8988T (cell line): ENCODE data around the gene FAM89B.
"Not testable (repeated sequence)": the region's sequence is repeated elsewhere in the genome, so short reads cannot be mapped to it uniquely, and the experiment has no call there.

Experiments used
- DNase-seq: peaks from one replicate; pipeline ENCODE4 v3.0.0; 2011

The FAM89B gene

DNA sequence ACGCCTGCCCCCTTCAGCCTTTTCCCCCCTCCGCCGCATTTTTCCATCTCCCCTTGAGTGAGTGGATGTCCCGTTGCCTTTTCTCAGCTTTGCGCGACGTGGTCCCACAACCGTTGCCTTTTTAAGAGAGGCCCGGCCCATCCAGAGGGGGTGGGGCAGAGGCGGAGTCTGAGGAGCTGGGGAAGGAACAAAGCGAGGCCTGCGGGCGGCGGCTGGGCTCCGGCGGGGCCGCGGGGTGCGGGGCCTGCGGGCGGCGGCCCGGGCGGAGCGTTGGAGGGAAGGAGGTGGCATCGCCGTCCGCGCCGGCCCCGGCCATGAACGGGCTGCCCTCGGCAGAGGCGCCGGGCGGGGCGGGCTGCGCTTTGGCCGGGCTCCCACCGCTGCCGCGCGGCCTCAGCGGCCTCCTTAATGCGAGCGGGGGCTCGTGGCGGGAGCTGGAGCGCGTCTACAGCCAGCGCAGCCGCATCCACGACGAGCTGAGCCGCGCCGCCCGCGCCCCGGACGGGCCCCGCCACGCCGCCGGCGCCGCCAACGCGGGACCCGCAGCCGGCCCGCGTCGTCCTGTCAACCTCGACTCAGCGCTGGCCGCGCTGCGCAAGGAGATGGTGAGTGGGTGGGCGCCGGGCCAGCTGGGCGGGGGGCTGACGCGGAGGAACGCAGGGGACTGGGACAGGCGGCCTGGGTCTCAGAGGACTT is at the start of gene FAM89B:
TSS of gene FAM89B (plus strand) at position 183 of the 696 bp plus-strand sequence. CDS start at position 315, 132 bp downstream.
- DNase-seq, result peak; percentile 95

DNA sequence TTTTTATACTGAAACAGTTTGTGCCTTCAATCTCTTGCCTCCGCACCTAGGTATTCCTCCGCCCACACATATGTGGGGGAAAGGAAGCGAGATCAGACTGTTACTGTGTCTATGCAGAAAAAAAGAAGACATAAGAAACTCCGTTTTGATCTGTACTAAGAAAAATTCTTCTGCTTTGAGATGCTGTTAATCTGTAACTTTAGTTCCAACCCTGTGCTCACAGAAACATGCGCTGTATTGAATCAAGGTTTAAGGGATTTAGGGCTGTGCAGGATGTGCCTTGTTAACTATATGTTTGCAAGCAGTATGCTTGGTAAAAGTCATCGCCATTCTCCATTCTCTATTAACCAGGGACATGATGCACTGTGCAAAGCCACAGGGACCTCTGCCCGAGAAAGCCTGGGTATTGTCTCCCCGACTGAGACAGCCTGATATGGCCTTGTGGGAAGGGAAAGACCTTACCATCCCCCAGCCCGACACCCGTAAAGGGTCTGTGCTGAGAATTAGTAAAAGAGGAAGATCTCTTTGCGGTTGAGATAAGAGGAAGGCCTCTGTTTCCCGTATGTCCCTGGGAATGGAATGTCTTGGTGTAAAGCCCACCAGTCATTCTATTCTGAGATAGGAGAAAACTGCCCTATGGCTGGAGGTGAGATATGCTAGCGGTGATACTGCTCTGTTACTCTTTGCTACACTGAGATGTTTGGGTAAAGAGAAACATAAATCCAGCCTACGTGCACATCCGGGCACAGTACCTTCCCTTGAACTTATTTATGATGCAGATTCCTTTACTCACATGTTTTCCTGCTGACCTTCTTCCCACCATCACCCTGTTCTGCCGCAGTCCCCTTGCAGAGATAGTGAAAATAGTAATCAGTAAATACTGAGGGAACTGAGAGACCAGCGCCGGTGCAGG is 49.4 kb upstream of the FAM89B start:
- not testable (repeated sequence) for DNase-seq

GRCh38 chr11:65523631-65523968 is 48.7 kb upstream of the FAM89B start:
- DNase-seq, result not testable (repeated sequence)

- no peak for DNase-seq
Measured at GRCh38 chr11:65524014-65524740, 48.2 kb upstream of the FAM89B start.

- peak; percentile 87 for DNase-seq
Measured at GRCh38 chr11:65524741-65525545, 47.4 kb upstream of the FAM89B start, which contains the start of gene SCYL1. Gene SCYL1 (plus strand): TSS chr11:65525083. CDS start chr11:65525154, 71 bp downstream.

DNA sequence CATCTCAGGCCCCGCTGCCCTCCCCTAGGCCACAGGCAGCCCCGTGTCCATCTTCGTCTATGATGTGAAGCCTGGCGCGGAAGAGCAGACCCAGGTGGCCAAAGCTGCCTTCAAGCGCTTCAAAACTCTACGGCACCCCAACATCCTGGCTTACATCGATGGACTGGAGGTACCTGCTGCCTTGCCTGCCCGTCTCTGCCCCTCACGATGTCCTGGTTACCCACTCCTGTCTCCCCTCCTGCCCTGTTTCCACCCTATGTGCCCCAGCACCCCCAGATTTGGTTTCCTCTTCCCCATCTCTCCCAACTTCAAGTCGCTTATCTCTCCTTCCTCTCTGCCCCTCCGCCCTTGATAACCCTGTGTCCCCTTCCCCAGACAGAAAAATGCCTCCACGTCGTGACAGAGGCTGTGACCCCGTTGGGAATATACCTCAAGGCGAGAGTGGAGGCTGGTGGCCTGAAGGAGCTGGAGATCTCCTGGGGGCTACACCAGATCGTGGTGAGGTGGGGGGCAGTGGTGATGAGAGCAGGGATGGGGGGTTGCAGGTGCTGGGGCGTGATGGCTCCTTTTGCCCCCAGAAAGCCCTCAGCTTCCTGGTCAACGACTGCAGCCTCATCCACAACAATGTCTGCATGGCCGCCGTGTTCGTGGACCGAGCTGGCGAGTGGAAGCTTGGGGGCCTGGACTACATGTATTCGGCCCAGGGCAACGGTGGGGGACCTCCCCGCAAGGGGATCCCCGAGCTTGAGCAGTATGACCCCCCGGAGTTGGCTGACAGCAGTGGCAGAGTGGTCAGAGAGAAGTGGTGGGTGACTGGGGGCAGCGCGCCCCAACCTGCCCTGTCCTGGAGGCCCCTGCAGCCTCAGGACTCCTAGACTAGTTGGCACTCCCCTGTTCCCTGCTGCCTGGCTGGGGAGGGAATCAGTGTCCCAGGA is 46.5 kb upstream of the FAM89B start:
- DNase-seq, result no peak

GRCh38 chr11:65526744-65527143 is 45.6 kb upstream of the FAM89B start:
- DNase-seq, result no peak

- DNase-seq, result no peak
Measured at GRCh38 chr11:65528819-65529350, 43.5 kb upstream of the FAM89B start.

GRCh38 chr11:65529475-65530156 is 42.7 kb upstream of the FAM89B start:
- DNase-seq, result peak; percentile 16

DNA sequence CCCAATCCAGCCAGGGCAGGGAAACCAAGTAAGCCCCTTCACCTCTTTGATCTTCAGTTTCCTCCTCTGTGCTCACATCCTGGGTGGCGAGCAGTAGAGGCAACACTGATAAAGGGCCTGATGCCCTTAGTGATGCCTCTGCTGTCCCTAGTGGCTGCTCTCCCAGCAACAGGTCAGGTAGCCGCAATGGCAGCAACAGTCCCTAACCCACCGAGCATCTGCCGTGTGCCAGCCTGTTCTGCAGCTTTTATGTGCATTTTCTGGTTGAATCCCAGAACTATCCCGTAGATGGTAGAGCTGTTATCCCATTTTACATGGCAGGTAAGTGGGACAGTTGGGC is 42.2 kb upstream of the FAM89B start:
- DNase-seq, result peak; percentile 62

DNA sequence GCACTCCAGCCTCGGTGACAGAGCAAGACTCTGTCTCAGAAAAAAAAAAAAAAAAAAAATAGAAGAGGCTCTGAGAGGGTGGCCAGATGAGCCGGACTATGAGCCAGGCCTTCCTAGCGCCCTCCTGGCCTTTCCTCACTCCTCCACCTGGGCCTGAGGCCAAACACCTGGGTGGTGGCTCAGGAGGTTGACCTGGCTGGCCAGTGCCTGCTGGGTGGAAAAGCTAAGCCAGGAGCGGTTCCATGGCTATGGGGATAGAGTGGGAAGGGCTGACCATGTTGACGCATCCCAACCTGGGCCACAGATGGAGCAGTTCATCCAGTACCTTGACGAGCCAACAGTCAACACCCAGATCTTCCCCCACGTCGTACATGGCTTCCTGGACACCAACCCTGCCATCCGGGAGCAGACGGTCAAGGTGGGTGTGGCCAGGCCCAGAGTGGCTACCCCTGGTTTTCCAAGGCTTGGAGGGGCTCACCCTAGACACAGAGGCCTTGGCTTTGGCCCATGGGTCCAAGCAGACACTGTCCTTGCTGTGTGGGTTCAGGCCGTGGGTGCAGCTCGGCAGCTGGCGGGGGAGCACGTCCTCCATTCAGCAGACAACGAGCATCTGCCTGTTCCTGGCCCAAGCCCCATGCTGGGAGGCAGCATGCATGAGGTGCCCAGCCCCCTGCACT is 39.8 kb upstream of the FAM89B start:
- peak; percentile 20 for DNase-seq

GRCh38 chr11:65535102-65535501 is 37.2 kb upstream of the FAM89B start:
- DNase-seq, result peak; percentile 33

DNA sequence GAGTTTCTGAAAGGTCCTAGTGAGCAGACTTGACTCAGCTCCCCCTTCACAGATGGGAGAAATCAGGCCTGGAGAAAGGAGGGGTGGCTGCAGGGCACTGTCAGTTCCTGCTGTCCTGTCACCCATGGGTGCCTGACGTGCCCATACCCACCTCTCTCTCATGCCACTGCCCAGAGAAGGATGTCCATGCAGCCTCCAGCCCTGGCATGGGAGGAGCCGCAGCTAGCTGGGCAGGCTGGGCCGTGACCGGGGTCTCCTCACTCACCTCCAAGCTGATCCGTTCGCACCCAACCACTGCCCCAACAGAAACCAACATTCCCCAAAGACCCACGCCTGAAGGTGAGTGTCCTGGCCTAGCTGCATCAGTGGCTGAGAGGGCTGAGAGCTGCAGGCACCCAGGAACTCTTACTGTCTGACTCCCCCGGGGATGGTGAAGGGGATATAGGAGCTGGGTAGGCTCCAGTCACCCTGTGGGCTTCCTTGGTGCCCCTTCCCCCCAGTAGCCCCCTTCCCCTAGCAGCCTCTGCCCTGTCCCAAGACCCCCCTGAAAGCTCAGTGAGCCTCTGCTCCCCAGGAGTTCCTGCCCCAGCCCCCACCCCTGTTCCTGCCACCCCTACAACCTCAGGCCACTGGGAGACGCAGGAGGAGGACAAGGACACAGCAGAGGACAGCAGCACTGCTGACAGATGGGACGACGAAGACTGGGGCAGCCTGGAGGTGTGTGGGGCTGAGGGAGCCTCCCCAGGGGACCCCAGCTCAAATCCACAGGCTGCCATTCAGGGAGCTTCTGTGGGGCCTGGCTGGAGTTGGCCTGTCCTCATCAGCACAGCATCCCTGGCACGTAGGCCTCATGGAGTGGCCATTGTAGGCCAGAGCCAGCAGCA is 35.7 kb upstream of the FAM89B start:
- peak; percentile 54 for DNase-seq

DNA sequence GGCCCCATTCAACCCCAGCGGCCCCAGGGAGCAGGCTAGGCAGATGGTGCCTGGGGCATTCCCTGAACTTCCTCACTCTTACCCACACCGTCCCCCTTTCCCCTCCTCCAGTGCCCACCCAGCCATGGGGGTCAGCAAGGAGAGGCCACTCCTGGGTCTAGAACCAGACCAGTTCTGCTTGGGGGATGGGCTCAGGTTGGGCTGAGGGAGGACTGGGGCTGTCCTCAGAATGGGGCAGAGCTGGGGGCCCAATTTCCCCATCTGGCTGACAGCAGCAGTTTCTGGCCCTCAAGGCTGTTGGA is 35.1 kb upstream of the FAM89B start:
- no peak for DNase-seq

- peak; percentile 53 for DNase-seq
Measured at GRCh38 chr11:65537620-65538231, 34.6 kb upstream of the FAM89B start.

DNA sequence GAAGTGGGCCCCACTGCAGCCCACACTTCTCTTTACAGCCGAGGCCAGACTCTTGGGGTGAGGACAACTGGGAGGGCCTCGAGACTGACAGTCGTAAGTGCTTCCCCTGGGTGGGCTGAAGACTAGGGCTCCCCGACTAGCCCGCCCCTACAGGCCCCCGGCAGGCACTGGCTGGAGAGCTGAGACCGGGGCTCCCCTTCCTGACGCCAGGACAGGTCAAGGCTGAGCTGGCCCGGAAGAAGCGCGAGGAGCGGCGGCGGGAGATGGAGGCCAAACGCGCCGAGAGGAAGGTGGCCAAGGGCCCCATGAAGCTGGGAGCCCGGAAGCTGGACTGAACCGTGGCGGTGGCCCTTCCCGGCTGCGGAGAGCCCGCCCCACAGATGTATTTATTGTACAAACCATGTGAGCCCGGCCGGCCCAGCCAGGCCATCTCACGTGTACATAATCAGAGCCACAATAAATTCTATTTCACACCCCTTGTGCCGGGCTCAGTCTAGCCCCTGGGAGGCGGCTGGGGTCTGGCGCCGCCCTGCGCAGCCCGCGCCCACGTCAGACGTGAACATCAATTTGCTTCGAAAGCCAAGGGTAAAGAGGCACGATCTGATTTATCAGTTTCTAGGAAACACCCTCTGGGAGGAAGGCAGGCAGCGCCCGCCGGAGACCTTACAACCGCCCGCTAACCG is 34.0 kb upstream of the FAM89B start:
- DNase-seq, result peak; percentile 34

DNA sequence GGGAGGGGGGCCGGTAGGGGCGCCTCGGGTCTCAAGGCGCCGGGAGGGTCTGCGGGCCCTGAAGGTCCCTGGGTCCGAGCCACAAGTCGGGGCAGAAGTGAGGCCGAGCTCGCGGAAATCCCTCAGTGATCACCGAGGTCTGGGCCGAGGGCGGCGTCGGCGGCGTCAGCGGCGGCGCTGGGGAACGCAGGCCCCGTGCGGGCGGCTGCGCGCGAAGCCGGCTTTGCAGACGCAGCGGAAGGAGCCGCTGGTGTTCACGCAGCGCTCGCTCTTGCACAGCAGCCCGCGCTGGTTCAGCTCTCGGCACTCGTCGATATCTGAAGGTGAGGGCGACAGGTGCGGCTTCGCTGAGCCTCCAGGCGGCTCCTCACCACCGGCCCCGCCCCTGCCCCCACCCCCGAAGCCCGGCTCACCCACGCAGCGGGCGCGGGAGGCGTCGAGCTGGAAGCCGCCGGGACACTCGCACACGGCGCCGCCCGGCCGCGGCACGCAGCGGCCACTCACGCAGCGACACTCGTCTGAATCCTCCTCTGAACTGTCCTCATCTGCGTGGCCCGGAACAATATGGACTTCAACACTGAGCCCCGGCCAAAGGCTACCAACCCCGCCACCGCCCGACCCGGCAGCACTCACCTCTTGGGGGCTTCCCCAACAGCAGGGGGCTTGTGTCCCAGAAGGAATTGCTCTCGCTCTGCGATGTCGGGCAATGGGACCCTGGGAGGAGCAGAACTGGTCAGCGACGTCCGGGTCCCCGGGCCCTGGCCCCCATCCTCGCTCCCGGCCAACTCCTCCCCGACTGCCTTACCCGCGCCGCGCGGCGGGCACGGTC is 33.2 kb upstream of the FAM89B start:
- DNase-seq, result peak; percentile 51
